HCT116 (cell line): ENCODE results near the gene SLC30A7. TPM values are rescaled to one million over a fixed set of nuclear protein-coding genes. Genes with fewer than 3 reads are reported as not detected.

Experiments
- ATAC-seq: fragments of 200-7000 bp; cut with Tn5 transposase; 2 replicates; pipeline ENCODE4 v1.9.1; 2020; ENCODE audit warnings: mild to moderate bottlenecking, moderate library complexity
- BruUV-seq: library from RNA; stranded (reverse); fragments of 400-500 nt; replicated peaks from 2 replicates; lab custom pipeline; 2021; lab: Mats Ljungman, UMichigan
- CTCF ChIA-PET: fragments of 300-600 bp; sonication (Branson Sonifier 250); formaldehyde crosslinking; loops from one replicate; lab custom pipeline; 2021; ENCODE audit warnings: antibody characterized with exemption; lab: Charles Lee
- POLR2A ChIA-PET: fragments of 300-600, 350-600 bp; sonication (Branson Sonifier 250); formaldehyde crosslinking; loops from one replicate; lab custom pipeline; 2021; ENCODE audit warnings: antibody characterized with exemption; lab: Charles Lee
- RAD21 ChIA-PET, 2 experiments: fragments of 300-600 bp; sonication (Branson Sonifier 250); formaldehyde crosslinking; loops; one replicate each; lab custom pipeline; 2023; ENCODE audit warnings: low total read pairs in 2 of 2; ENCODE audit not compliant: uncharacterized antibody in 2 of 2, unreplicated experiment in 2 of 2, low non-redundant PET in 1 of 2; lab: Charles Lee
- DNase-seq: peaks from one replicate; pipeline ENCODE4 v3.0.0-alpha.2; 2010; ENCODE audit warnings: low read depth, low spot score
- H2AFZ ChIP-seq: fragments of 200-600 bp; shearing (Covaris generic), sonication (generic); 2 replicates; pipeline ENCODE4 v1.6.1; 2017; ENCODE audit warnings: low read depth, mixed run types, mixed read lengths, antibody characterized with exemption, low read length; ENCODE audit not compliant: poor library complexity, severe bottlenecking
- H3K27ac ChIP-seq: 2 replicates; pipeline ENCODE4 v1.5.1; 2012; ENCODE audit warnings: low read depth, low read length
- H3K27me3 ChIP-seq: fragments of 200-600 bp; sonication (generic); 2 replicates; pipeline ENCODE4 v1.6.1; 2016; ENCODE audit warnings: mixed run types, low read length, mixed read lengths; ENCODE audit not compliant: insufficient read depth
- H3K36me3 ChIP-seq, 2 experiments: fragments of 200-500 bp in 1 of 2; fragments of 200-600 bp in 1 of 2; sonication (Bioruptor generic) in 1 of 2; sonication (generic) in 1 of 2; 2 replicates each; pipeline versions ENCODE4 v1.5.1 to v1.6.1; 2014 to 2016; ENCODE audit warnings: low read length in 2 of 2, inconsistent platforms in 1 of 2, mixed read lengths in 1 of 2, mixed run types in 1 of 2; ENCODE audit not compliant: insufficient read depth in 2 of 2, control insufficient read depth in 1 of 2
- H3K4me1 ChIP-seq, 2 experiments: fragments of 200-600 bp in 1 of 2; sonication (generic) in 1 of 2; 2 replicates each; pipeline versions ENCODE4 v1.5.1 to v1.6.1; 2012 to 2017; ENCODE audit warnings: low read length in 2 of 2, inconsistent platforms in 1 of 2, mild to moderate bottlenecking in 1 of 2, mixed read lengths in 1 of 2, mixed run types in 1 of 2, moderate library complexity in 1 of 2; ENCODE audit not compliant: insufficient read depth in 2 of 2, control insufficient read depth in 1 of 2
- H3K4me2 ChIP-seq: fragments of 200-600 bp; sonication (generic); 2 replicates; pipeline ENCODE4 v1.6.1; 2017; ENCODE audit warnings: mixed run types, low read length, mixed read lengths
- H3K4me3 ChIP-seq, 2 experiments: fragments of 200-600 bp in 1 of 2; sonication (generic) in 1 of 2; replicated peaks in 1 of 2; 2 replicates each; pipeline ENCODE4 v1.5.1; 2011 to 2016; ENCODE audit warnings: low read length in 2 of 2, control low read depth in 1 of 2, low read depth in 1 of 2, mild to moderate bottlenecking in 1 of 2, mixed read lengths in 1 of 2, mixed run types in 1 of 2
- H3K79me2 ChIP-seq: fragments of 200-600 bp; sonication (generic); 2 replicates; pipeline ENCODE4 v1.6.1; 2017; ENCODE audit warnings: mild to moderate bottlenecking, mixed run types, low read length, moderate library complexity, mixed read lengths; ENCODE audit not compliant: insufficient read depth
- H3K9ac ChIP-seq: fragments of 200-600 bp; sonication (generic); 2 replicates; pipeline ENCODE4 v1.6.1; 2016; ENCODE audit warnings: low read length, mixed read lengths
- H3K9me2 ChIP-seq: fragments of 200-600 bp; sonication (generic), shearing (Covaris generic); 2 replicates; pipeline ENCODE4 v1.6.1; 2017; ENCODE audit warnings: mixed run types, mild to moderate bottlenecking, moderate library complexity; ENCODE audit not compliant: insufficient read depth
- H3K9me3 ChIP-seq, 2 experiments: fragments of 200-500 bp in 1 of 2; fragments of 200-600 bp in 1 of 2; sonication (Bioruptor generic) in 1 of 2; sonication (generic) in 1 of 2; 2 replicates each; pipeline ENCODE4 v1.6.1; 2014 to 2017; ENCODE audit warnings: low read length in 2 of 2, mixed read lengths in 2 of 2, inconsistent platforms in 1 of 2, low read depth in 1 of 2, mild to moderate bottlenecking in 1 of 2, mixed run types in 1 of 2, moderate library complexity in 1 of 2; ENCODE audit not compliant: control insufficient read depth in 1 of 2, insufficient read depth in 1 of 2
- H4K20me1 ChIP-seq: fragments of 200-600 bp; sonication (generic), shearing (Covaris generic); 2 replicates; pipeline ENCODE4 v1.6.1; 2017; ENCODE audit warnings: mixed run types, mild to moderate bottlenecking, moderate library complexity; ENCODE audit not compliant: insufficient read depth
- ATF3 ChIP-seq: IDR thresholded peaks from 2 replicates; pipeline ENCODE4 v1.6.1; 2012
- CEBPB ChIP-seq: IDR thresholded peaks from 2 replicates; pipeline ENCODE4 v1.6.1; 2012; ENCODE audit warnings: low read depth
- CTCF ChIP-seq, 3 experiments: fragments of 200-600 bp in 1 of 3; sonication (generic) in 1 of 3; IDR thresholded peaks in 2 of 3; conservative IDR thresholded peaks in 1 of 3; 2 replicates each; pipeline ENCODE4 v1.5.1; 2012 to 2017; ENCODE audit warnings: low read depth in 2 of 3, low read length in 2 of 3, antibody characterized with exemption in 1 of 3, borderline replicate concordance in 1 of 3, control low read depth in 1 of 3, mild to moderate bottlenecking in 1 of 3, mixed read lengths in 1 of 3, mixed run types in 1 of 3, moderate library complexity in 1 of 3; ENCODE audit not compliant: insufficient read depth in 1 of 3
- EGR1 ChIP-seq: IDR thresholded peaks from 2 replicates; pipeline ENCODE4 v1.6.1; 2012; ENCODE audit warnings: low read depth
- ELF1 ChIP-seq: IDR thresholded peaks from 2 replicates; pipeline ENCODE4 v1.6.1; 2012; ENCODE audit warnings: low read depth, borderline replicate concordance
- EZH2phosphoT487 ChIP-seq: fragments of 200-600 bp; IDR thresholded peaks from 2 replicates; pipeline ENCODE4 v1.6.1; 2018; ENCODE audit warnings: antibody characterized with exemption, borderline replicate concordance
- FOSL1 ChIP-seq: IDR thresholded peaks from 2 replicates; pipeline ENCODE4 v1.6.1; 2012; ENCODE audit warnings: low read depth
- JUND ChIP-seq: IDR thresholded peaks from 2 replicates; pipeline ENCODE4 v1.6.1; 2012
- POLR2A ChIP-seq: IDR thresholded peaks from 2 replicates; pipeline ENCODE4 v1.7.0; 2011; ENCODE audit warnings: borderline replicate concordance; ENCODE audit not compliant: insufficient read depth, insufficient read length; ENCODE audit errors: extremely low read depth
- POLR2AphosphoS5 ChIP-seq: IDR thresholded peaks from 2 replicates; pipeline ENCODE4 v1.6.1; 2011; ENCODE audit warnings: mild to moderate bottlenecking, low read depth, low read length, moderate library complexity
- RAD21 ChIP-seq: IDR thresholded peaks from 2 replicates; pipeline ENCODE4 v1.6.1; 2012; ENCODE audit warnings: low read depth, mild to moderate bottlenecking
- SP1 ChIP-seq: IDR thresholded peaks from 2 replicates; pipeline ENCODE4 v1.6.1; 2012; ENCODE audit warnings: low read depth
- SRF ChIP-seq: IDR thresholded peaks from 2 replicates; pipeline ENCODE4 v1.6.1; 2012; ENCODE audit warnings: low read depth
- TCF7L2 ChIP-seq: IDR thresholded peaks from 2 replicates; pipeline ENCODE4 v1.7.0; 2011; ENCODE audit warnings: borderline replicate concordance, inconsistent platforms; ENCODE audit not compliant: insufficient read depth, insufficient read length; ENCODE audit errors: extremely low read depth
- YY1 ChIP-seq: IDR thresholded peaks from 2 replicates; pipeline ENCODE4 v1.6.1; 2011; ENCODE audit warnings: low read length, low read depth, moderate library complexity, mild to moderate bottlenecking; ENCODE audit not compliant: insufficient replicate concordance; ENCODE audit errors: extremely low read depth
- ZFX ChIP-seq: fragments of 450-650 bp; IDR thresholded peaks from 2 replicates; pipeline ENCODE4 v1.6.1; 2017
- ZNF274 ChIP-seq: fragments of 200-500 bp; sonication (Bioruptor generic); IDR thresholded peaks from 2 replicates; pipeline ENCODE4 v1.6.1; 2014; ENCODE audit warnings: mild to moderate bottlenecking, low read depth, low read length, inconsistent platforms
- intact Hi-C: fragments of 100-400 bp; cut with micrococcal nuclease; formaldehyde crosslinking; loops from 2 replicates; pipeline ENCODE4 v1.10.0; 2022
- total RNA-seq: library from RNA; stranded (reverse); gene quantifications from one replicate; pipeline ENCODE4 v1.2.1, GENCODE V29; 2021; ENCODE audit not compliant: unreplicated experiment
- TF ChIP-seq, protein P1 (sequence below): IDR thresholded peaks from 2 replicates; pipeline ENCODE4 v1.6.1; 2012
- TF ChIP-seq, protein P2 (sequence below): IDR thresholded peaks from 2 replicates; pipeline ENCODE4 v1.6.1; 2012; ENCODE audit warnings: low read depth
- TF ChIP-seq, protein P3 (sequence below): IDR thresholded peaks from 2 replicates; pipeline ENCODE4 v1.6.1; 2011; ENCODE audit warnings: mild to moderate bottlenecking, low read length, moderate library complexity; ENCODE audit not compliant: insufficient replicate concordance; ENCODE audit errors: extremely low read depth

SLC30A7 gene
- total RNA-seq, 1 experiment from 2014 or later, result 23.3 TPM

DNA sequence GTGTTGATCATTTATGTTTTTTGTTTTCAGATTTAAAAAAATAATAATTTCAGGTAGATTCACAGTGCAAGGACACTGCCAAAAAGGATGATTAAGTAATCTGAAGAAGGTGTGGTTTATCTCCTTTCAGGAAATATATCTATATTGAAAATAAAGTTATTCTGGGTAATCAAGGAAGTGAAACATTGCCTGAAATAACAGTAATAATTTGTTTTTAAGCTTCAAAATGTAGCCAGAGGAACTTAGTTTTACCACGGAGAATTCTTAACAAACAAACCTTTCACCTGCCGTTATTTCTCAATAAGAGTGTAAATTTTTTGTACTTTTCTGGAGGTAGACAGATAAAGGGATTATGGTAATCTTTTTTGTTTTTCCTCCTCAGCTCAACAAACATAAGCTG is 132.6 kb downstream of the SLC30A7 start:
- ChIA-PET POLR2A (no interaction called here), CTCF (no interaction called here), RAD21 (no interaction called here)
- no peak overlapping the region for H2AFZ ChIP-seq
- H3K27me3 ChIP-seq, result no peaks in the 10 kb centered on the region
- H3K9me2 ChIP-seq, result no peaks in the 10 kb centered on the region
- no peaks in the 10 kb centered on the region for H4K20me1 ChIP-seq
- TF ChIP-seq YY1 (no peak), EZH2phosphoT487 (no peak), POLR2A (no peak), FOSL1 (no peak), CEBPB (no peak), SRF (no peak), ZFX (no peak), JUND (no peak), RAD21 (no peak), ZNF274 (no peak), EGR1 (no peak), TCF7L2 (no peak), ATF3 (no peak), SP1 (no peak), ELF1 (no peak), CTCF (IDR thresholded peaks at IDR 0.05 in 2 of 3, conservative IDR thresholded peaks at IDR 0.05 in 1 of 3; ENCODE audit: borderline replicate concordance in 1 of 3, insufficient read depth in 1 of 3, low read depth in 2 of 3, low read length in 2 of 3) (no peak), POLR2AphosphoS5 (no peak)
- TF ChIP-seq, protein P1, sequence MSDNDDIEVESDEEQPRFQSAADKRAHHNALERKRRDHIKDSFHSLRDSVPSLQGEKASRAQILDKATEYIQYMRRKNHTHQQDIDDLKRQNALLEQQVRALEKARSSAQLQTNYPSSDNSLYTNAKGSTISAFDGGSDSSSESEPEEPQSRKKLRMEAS, result no peak
- TF ChIP-seq, protein P2, sequence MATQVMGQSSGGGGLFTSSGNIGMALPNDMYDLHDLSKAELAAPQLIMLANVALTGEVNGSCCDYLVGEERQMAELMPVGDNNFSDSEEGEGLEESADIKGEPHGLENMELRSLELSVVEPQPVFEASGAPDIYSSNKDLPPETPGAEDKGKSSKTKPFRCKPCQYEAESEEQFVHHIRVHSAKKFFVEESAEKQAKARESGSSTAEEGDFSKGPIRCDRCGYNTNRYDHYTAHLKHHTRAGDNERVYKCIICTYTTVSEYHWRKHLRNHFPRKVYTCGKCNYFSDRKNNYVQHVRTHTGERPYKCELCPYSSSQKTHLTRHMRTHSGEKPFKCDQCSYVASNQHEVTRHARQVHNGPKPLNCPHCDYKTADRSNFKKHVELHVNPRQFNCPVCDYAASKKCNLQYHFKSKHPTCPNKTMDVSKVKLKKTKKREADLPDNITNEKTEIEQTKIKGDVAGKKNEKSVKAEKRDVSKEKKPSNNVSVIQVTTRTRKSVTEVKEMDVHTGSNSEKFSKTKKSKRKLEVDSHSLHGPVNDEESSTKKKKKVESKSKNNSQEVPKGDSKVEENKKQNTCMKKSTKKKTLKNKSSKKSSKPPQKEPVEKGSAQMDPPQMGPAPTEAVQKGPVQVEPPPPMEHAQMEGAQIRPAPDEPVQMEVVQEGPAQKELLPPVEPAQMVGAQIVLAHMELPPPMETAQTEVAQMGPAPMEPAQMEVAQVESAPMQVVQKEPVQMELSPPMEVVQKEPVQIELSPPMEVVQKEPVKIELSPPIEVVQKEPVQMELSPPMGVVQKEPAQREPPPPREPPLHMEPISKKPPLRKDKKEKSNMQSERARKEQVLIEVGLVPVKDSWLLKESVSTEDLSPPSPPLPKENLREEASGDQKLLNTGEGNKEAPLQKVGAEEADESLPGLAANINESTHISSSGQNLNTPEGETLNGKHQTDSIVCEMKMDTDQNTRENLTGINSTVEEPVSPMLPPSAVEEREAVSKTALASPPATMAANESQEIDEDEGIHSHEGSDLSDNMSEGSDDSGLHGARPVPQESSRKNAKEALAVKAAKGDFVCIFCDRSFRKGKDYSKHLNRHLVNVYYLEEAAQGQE, result no peak
- TF ChIP-seq, protein P3, sequence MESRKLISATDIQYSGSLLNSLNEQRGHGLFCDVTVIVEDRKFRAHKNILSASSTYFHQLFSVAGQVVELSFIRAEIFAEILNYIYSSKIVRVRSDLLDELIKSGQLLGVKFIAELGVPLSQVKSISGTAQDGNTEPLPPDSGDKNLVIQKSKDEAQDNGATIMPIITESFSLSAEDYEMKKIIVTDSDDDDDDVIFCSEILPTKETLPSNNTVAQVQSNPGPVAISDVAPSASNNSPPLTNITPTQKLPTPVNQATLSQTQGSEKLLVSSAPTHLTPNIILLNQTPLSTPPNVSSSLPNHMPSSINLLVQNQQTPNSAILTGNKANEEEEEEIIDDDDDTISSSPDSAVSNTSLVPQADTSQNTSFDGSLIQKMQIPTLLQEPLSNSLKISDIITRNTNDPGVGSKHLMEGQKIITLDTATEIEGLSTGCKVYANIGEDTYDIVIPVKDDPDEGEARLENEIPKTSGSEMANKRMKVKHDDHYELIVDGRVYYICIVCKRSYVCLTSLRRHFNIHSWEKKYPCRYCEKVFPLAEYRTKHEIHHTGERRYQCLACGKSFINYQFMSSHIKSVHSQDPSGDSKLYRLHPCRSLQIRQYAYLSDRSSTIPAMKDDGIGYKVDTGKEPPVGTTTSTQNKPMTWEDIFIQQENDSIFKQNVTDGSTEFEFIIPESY, result no peak
- ATAC-seq (no peak), DNase-seq (no peak)
- H3K36me3 ChIP-seq, result no peaks in the 10 kb centered on the region
- intact Hi-C loops, result loop anchor here (10.0 kb wide), 2 partner anchors 206 to 256 kb away; partner anchors contain the start of gene S1PR1
- no peaks in the 10 kb centered on the region for H3K9me3 ChIP-seq
- H3K79me2 ChIP-seq, result peaks cover 75% of the 10 kb centered on the region
- no peak overlapping the region for H3K4me3 ChIP-seq
- no peak overlapping the region for H3K9ac ChIP-seq
- H3K27ac ChIP-seq, result no peak overlapping the region
- no peak overlapping the region for H3K4me2 ChIP-seq
- peaks cover 4 to 12% of the 10 kb centered on the region in 2 experiments; a peak in 3 of 4 replicates for H3K4me1 ChIP-seq
- BruUV-seq, result no TSS peak
